Measurements from ENCODE around the gene BLVRA. TPM values are rescaled to one million over a fixed set of nuclear protein-coding genes. Genes with fewer than 3 reads are reported as not detected.
"Not testable (repeated sequence)": the region's sequence is repeated elsewhere in the genome, so short reads cannot be mapped to it uniquely, and the experiment has no call there.

The BLVRA gene
- total RNA-seq, 1 experiment from 2014 or later: 27.8 TPM

DNA sequence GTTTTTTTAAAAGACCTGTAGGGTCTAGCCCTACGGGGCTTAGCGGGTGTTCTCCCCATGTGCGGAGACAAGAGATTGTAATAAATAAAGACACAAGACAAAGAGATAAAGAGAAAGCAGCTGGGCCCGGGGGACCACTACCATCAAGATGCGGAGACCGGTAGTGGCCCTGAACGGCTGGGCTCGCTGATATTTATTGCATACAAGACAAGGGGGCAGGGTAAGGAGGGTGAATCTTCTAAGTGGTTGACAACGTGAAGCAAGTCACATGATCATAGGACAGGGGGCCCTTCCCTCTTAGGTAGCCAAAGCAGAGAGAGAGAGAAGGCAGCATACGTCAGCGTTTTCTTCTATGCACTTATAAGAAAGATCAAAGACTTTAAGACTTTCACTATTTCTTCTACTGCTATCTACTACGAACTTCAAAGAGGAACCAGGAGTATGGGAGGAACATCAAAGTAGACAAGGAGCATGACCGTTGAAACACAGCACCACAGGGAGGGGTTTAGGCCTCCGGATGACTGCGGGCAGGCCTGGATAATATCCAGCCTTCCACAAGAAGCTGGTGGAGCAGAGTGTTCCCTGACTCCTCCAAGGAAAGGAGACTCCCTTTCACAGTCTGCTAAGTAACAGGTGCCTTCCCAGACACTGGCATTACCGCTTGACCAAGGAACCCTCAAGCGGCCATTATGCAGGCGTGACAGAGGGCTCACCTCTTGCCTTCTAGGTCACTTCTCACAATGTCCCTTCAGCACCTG, 23.7 kb upstream of the BLVRA start:
- H3K4me1 ChIP-seq (replicated peaks); H3K27ac ChIP-seq; H3K27me3 ChIP-seq (replicated peaks); H3K9me3 ChIP-seq (replicated peaks); H3K4me3 ChIP-seq; H3K36me3 ChIP-seq; DNase-seq (ENCODE audit: low read depth in 1 of 2, low spot score in 2 of 2): not testable (repeated sequence)

DNA sequence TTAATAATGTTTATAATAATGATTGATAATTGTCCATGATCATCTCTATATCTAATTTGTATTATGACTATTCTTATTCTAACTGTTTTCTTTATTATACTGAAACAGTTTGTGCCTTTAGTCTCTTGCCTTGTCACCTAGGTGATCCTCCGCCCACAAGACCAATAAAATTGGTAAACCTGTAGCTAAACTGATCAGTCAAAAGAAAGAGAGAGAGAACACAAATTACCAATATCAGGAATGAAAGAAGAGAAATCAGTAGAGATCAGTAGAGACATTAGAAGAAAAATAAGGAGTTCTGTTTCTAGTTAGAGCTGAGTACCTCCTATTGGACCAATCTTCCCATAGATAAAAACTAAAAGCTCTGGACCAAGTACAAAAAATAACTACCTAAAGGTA, 23.1 kb upstream of the BLVRA start:
- Histone ChIP-seq H3K36me3 (no peaks in the 10 kb centered on the region), H3K4me1 (replicated peaks) (no peaks in the 10 kb centered on the region; the same call in 1 of the 2 replicates), H3K27me3 (replicated peaks) (no peaks in the 10 kb centered on the region), H3K27ac (no peak overlapping the region), H3K9me3 (replicated peaks) (no peaks in the 10 kb centered on the region), H3K4me3 (no peak overlapping the region)
- DNase-seq (ENCODE audit: low read depth in 1 of 2, low spot score in 2 of 2): no peak

DNA sequence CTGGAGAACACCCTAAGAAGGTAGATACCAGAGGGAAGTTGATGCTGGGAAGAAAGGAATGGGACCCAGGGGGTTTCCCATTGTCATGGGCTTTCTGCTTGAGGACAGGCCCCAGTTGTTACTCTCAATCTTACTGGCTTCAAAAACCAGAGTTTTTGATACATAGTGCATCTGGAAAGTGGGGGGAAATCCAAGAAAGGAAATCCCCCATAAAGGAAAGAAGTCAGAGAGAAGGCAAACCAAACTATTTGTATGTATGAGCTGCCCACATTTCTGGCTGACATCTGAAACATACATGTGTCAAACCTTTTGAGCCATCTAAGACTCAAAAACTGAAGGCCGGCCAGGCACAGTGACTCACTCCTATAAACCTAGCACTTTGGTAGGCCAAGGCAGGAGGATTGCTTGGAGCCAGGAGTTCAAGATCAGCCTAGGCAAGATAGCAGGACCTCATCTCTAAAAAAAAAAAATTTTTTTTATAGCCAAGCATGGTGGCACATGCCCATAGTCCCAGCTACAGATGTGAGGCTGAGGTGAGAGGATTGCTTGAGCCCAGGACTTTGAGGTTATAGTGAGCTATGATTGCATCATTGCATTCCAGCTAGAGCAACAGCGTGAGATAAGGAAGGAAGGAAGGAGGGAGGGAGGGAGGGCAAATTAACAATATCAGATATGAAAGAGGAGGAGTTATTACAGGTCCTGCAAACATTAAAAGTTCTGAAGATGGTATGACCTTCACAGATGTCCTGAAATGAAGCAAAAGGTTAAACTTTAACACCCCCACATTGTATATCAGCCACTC, 22.5 kb upstream of the BLVRA start:
- Histone ChIP-seq H3K4me1 (replicated peaks) (no peaks in the 10 kb centered on the region), H3K4me3 (no peak overlapping the region), H3K9me3 (replicated peaks) (no peaks in the 10 kb centered on the region), H3K36me3 (no peaks in the 10 kb centered on the region), H3K27me3 (replicated peaks) (no peaks in the 10 kb centered on the region), H3K27ac (no peak overlapping the region)
- DNase-seq (ENCODE audit: low read depth in 1 of 2, low spot score in 2 of 2): no peak

DNA sequence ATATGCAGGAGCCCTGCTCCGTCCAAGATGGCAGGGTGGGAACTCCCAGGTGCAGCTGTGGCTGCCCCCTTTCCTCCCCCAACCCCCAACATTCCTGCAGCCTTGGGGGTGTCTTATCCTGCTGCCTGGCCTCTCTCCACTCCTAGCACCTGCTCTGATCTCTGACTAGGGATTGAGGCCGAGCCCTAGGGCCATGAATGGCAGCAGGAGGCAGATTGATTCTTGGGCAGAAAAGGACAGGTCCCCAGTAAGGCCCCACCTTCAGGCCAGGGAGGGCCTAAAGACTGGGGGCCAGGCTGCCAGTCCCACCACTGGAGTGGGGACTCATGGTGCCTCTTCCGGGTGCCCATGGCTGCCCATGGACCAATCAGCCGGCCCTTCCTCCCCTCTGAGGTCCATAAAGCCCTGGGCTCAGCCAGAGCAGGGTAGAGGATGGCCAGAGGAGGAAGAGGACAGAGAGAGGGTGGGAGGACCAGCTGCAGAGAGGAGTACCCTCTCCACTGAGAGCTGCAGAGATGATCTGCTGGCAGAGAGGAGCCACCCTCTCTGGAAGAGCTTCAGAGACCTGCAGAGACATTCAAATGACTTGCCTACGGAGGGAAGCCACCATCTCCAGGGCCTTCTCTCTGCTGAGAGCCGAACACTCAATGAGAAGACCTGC, 20.9 kb upstream of the BLVRA start:
- Histone ChIP-seq H3K36me3 (no peaks in the 10 kb centered on the region), H3K4me1 (replicated peaks) (no peaks in the 10 kb centered on the region)

DNA sequence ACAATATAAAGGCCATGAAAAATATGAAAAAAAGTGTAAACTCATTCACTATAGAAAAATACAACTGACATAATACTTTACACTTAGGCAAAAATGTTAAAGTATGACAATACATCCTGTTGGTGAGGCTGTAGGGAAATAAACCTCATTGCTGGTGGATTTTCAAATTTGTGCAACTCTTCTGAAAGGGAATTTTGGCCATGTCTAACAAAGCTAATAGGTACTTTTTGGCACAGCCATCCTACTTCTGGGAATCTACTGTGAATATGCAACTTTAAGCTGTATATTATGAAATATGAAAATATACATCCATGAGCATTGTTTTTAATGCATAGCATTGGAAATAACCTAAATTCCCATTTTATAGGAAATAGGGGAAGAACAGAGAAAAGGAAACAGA, 15.8 kb upstream of the BLVRA start:
- Histone ChIP-seq H3K27ac (no peak overlapping the region), H3K36me3 (no peaks in the 10 kb centered on the region), H3K4me3 (no peak overlapping the region), H3K9me3 (replicated peaks) (no peaks in the 10 kb centered on the region), H3K27me3 (replicated peaks) (no peaks in the 10 kb centered on the region), H3K4me1 (replicated peaks) (no peaks in the 10 kb centered on the region)
- DNase-seq (ENCODE audit: low read depth in 1 of 2, low spot score in 2 of 2): no peak

More for the DNA sequence above, 20.9 kb upstream of the BLVRA start:
- no peak overlapping the region for H3K27ac ChIP-seq
- H3K4me3 ChIP-seq: no peak overlapping the region
- DNase-seq (ENCODE audit: low read depth in 1 of 2, low spot score in 2 of 2): no peak
- no peaks in the 10 kb centered on the region for H3K9me3 ChIP-seq (replicated peaks)
- no peaks in the 10 kb centered on the region for H3K27me3 ChIP-seq (replicated peaks)

DNA sequence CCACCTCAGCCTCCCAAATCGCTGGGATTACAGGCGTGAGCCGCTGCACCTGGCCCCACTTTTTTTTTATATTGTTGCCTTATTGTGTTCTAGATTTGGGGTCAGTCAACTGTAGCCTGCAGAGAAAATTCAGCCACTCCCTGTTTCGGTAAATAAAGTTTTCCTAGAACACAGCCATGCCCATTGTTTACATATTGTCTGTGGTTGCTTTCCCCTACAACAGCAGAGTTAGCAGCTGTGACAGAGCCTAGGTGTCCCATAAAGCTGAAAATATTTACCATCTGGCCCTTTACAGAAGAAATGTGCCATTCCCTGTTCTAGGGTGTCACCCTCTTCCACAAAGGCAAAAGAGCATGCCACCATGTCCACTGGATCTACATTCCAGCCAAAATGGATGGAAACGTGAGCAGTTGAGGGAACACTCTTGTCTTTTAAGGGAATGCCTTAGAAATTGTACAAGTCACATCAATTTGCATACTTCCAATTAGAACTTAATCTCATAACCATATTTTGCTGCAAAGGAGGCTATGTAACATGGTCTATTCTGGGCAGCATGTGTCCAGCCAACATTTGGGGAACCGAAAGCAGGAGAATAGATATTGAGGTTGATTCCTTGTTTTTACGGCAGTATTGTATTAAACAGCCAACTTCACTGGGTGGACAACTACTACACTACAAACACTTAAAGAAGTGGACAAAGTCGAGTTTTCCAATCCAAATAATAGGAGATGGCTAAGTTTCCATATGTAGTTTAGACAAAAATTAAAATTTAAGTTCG, 11.0 kb upstream of the BLVRA start:
- no peak overlapping the region for H3K4me3 ChIP-seq
- no peaks in the 10 kb centered on the region for H3K36me3 ChIP-seq

DNA sequence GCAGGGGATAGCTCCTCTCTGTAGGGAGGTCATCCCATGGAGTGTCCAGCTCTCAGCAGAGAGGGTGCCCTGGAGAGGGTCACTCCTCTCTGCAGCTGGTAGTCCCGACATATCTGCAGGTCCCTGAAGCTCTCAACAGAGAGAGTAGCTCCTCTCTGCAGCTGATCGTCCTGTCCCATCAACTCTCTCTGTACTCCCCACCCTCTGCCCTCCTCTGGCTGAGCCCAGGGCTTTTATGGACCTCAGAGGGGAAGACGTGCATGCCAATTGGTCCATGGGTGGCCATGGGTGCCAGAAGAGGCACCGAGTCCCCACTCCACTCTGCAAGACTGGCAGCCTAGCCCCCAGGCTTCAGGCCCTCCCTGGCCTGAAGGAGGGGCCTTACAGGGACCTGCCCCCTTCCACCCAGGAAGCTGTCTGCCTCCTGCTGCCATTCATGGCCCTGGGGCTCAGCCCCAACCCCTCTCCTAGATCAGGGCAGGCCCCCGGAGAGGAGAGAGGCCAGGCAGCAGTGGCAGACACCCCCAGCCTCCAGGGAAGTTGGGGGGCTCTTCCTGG, 9.0 kb upstream of the BLVRA start:
- no peak for DNase-seq (ENCODE audit: low read depth in 1 of 2, low spot score in 2 of 2)
- Histone ChIP-seq H3K36me3 (no peaks in the 10 kb centered on the region), H3K4me1 (replicated peaks) (no peaks in the 10 kb centered on the region), H3K9me3 (replicated peaks) (no peaks in the 10 kb centered on the region), H3K4me3 (no peak overlapping the region), H3K27ac (no peak overlapping the region), H3K27me3 (replicated peaks) (peaks cover 3% of the 10 kb centered on the region; the same call in 1 of the 2 replicates)

More for the DNA sequence above, 11.0 kb upstream of the BLVRA start:
- Histone ChIP-seq H3K9me3 (replicated peaks) (no peaks in the 10 kb centered on the region), H3K27me3 (replicated peaks) (peaks cover 3% of the 10 kb centered on the region; the same call in 1 of the 2 replicates), H3K4me1 (replicated peaks) (no peaks in the 10 kb centered on the region), H3K27ac (no peak overlapping the region)
- no peak for DNase-seq (ENCODE audit: low read depth in 1 of 2, low spot score in 2 of 2)

DNA sequence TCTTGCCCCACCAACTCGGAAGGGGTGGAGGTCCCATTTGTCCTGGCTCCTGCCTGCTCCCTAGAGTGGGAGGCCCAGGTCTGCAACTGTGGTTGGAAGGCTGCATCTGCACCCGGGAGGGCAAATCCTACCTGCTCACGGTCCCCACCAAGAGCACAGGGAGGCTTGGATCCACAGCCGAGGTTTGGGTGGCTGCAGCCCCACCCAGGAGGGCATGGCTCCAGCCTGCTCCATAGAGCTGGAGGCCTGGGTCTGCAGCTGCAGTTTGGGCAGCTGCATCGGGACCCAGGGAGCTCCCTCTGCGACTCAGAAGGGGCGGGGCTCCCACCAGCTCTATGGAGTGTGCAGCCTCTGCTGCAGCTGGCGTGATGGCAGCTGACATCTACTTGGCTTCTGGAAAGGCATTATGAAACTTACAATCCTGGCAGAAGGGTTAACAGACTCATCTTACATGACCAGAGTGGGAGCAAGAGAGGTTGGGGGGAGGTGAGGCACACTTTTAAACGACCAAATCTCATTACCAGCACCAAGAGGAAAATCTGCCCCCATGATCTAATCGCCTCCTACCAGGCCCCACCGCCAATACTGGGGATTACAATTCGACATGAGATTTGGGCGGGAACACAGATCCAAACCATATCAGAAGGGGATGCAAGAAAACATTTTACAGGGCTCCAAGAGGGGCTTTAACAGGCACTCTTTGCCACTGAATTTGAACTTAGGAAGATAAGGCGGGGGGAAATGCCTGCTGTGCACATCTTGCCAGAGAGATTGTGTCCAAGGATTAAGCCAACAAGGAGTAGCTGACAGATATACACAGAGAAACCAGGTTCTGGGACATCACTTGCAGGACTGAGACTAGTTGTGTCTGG, 8.2 kb upstream of the BLVRA start:
- Histone ChIP-seq H3K27ac (no peak overlapping the region), H3K27me3 (replicated peaks) (peaks cover 3% of the 10 kb centered on the region; the same call in 1 of the 2 replicates), H3K36me3 (no peaks in the 10 kb centered on the region), H3K9me3 (replicated peaks) (no peaks in the 10 kb centered on the region), H3K4me3 (no peak overlapping the region), H3K4me1 (replicated peaks) (no peaks in the 10 kb centered on the region)
- DNase-seq (ENCODE audit: low read depth in 1 of 2, low spot score in 2 of 2): no peak

DNA sequence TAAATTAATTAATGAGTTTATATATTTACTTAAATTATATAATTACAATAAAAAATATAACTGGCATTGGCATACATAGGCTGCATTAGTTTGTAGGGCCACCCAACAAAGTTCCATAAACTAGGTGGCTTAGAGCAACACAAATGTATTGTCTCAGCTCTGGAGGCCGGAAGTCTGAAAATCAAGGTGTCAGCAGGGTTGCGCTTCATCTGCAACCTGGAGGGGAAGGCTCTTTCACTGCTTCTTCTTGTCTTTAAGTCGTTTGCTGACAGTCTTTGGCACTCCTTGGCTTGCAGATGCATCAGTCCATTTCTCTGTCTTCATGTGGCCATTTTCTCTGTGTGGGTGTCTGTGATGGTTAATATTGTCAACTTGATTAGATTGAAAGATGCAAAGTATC, 6.1 kb upstream of the BLVRA start:
- Histone ChIP-seq H3K27ac (no peak overlapping the region), H3K9me3 (replicated peaks) (no peaks in the 10 kb centered on the region), H3K36me3 (no peaks in the 10 kb centered on the region), H3K27me3 (replicated peaks) (peaks cover 3% of the 10 kb centered on the region; the same call in 1 of the 2 replicates), H3K4me3 (no peak overlapping the region), H3K4me1 (replicated peaks) (peaks cover 9% of the 10 kb centered on the region)
- no peak for DNase-seq (ENCODE audit: low read depth in 1 of 2, low spot score in 2 of 2)

DNA sequence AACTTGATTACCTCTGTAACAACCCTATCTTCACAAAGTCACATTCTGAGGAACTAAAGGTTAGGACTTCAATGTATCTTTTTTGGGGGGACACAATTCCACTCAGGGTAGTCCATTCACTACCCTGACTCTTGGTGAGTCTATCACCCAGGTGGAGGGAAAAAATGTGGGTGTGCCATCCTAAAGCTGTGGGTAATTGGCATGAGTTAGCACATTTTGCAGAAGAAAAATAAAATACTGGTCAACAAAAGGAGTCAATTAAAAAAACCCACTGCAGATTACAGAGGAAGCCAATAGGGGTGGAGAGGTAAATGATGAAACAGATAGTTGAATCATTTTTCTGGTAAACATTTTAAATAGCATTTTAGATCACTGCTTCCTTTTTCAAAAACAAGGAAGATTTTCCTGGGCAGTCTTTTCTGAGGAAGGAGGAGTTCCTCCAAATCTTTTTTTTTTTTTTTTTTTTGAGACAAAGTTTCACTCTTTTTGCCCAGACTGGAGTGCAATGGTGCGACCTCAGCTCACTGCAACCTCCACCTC, 5.1 kb upstream of the BLVRA start:
- H3K4me3 ChIP-seq: no peak overlapping the region
- H3K27me3 ChIP-seq (replicated peaks): peaks cover 3% of the 10 kb centered on the region; the same call in 1 of the 2 replicates
- no peaks in the 10 kb centered on the region for H3K36me3 ChIP-seq
- DNase-seq (ENCODE audit: low read depth in 1 of 2, low spot score in 2 of 2): no peak
- H3K9me3 ChIP-seq (replicated peaks): no peaks in the 10 kb centered on the region
- peaks cover 12% of the 10 kb centered on the region for H3K4me1 ChIP-seq (replicated peaks)
- no peak overlapping the region for H3K27ac ChIP-seq

DNA sequence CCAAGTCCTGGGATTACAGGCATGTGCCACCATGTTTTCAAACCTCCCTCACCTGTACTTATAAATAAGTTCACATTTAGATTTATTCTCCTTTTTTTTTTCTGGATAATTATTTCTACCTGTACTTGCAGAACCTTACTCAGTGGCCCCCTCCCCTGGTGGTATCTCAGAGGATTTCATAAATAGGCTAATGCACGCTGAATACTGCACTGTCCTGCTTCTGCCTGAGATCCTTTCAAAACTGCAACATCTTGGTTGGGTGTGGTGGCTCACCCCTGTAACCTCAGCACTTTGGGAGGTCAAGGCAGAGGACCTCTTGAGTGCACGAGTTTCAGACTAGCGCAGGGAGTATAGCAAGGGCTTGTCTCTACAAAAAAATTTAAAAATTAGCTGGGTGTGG, 4.6 kb upstream of the BLVRA start:
- Histone ChIP-seq H3K4me3 (no peak overlapping the region), H3K4me1 (replicated peaks) (peaks cover 12% of the 10 kb centered on the region), H3K36me3 (no peaks in the 10 kb centered on the region; the same call in 1 of the 2 replicates), H3K27ac (no peak overlapping the region), H3K27me3 (replicated peaks) (peaks cover 3% of the 10 kb centered on the region; the same call in 1 of the 2 replicates), H3K9me3 (replicated peaks) (no peaks in the 10 kb centered on the region)
- DNase-seq (ENCODE audit: low read depth in 1 of 2, low spot score in 2 of 2): no peak

DNA sequence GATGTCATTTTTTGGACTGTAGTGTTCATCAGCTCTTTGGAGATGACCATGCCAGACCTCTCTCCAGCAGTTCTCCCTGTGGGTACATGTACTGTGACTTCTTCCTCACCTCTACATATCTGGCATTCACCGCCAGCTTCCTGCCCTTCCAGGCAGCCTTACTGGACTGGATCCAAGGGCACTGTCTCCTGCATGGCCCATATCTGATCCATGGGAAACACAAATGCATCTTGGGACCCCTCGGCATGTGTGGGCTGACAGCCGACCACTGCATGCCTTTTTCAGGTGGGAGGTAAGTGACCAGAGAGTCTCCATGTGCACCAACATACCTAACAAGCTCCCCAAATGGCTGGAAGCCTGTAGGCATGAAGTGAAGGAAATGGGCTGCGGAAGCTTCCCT, 3.9 kb upstream of the BLVRA start:
- H3K27ac ChIP-seq: no peak overlapping the region
- H3K4me3 ChIP-seq: no peak overlapping the region
- peaks cover 16% of the 10 kb centered on the region for H3K4me1 ChIP-seq (replicated peaks)
- H3K9me3 ChIP-seq (replicated peaks): no peaks in the 10 kb centered on the region
- DNase-seq (ENCODE audit: low read depth in 1 of 2, low spot score in 2 of 2): no peak
- 0 out of 2 replicates have a peak, but pooled peaks cover 3% of the 10 kb centered on the region for H3K27me3 ChIP-seq (replicated peaks)
- no peaks in the 10 kb centered on the region; the same call in 1 of the 2 replicates for H3K36me3 ChIP-seq
